Erythroblast (primary cell): ENCODE data around the gene ABHD12.

Experiments used
- GATA1 ChIP-seq: IDR thresholded peaks from 2 replicates; pipeline ENCODE4 v1.6.1; 2011; ENCODE audit warnings: low read depth, mild to moderate bottlenecking, control low read depth, low read length, moderate library complexity
- POLR2A ChIP-seq: IDR thresholded peaks from 2 replicates; pipeline ENCODE4 v1.6.1; 2011; ENCODE audit warnings: mild to moderate bottlenecking, low read length

GRCh38 chr20:25259788-25260254 is 130.8 kb downstream of the ABHD12 start:
- no peak for TF ChIP-seq POLR2A
- TF ChIP-seq GATA1 = no peak
